ENCODE results near the gene BPHL.
"Not testable (repeated sequence)": the region's sequence is repeated elsewhere in the genome, so short reads cannot be mapped to it uniquely, and the experiment has no call there.

Gene BPHL

GRCh38 chr6:3124667-3125066 is 6.2 kb downstream of the BPHL start:
- DNase-seq: no peak

GRCh38 chr6:3125815-3126214 is 7.3 kb downstream of the BPHL start:
- DNase-seq: no peak

- DNase-seq: no peak
Observed at GRCh38 chr6:3128356-3129108, 10.0 kb downstream of the BPHL start.

- no peak for DNase-seq
Observed at GRCh38 chr6:3131695-3132094, 13.2 kb downstream of the BPHL start.

GRCh38 chr6:3133515-3133914 is 15.0 kb downstream of the BPHL start:
- no peak for DNase-seq

GRCh38 chr6:3135668-3136291 is 17.3 kb downstream of the BPHL start:
- DNase-seq: no peak

- no peak for DNase-seq
Observed at GRCh38 chr6:3136292-3137011, 17.9 kb downstream of the BPHL start.

GRCh38 chr6:3137057-3137777 is 18.7 kb downstream of the BPHL start:
- DNase-seq: no peak

GRCh38 chr6:3137873-3138272 is 19.4 kb downstream of the BPHL start:
- not testable (repeated sequence) for DNase-seq

GRCh38 chr6:3138341-3138740 is 19.8 kb downstream of the BPHL start:
- DNase-seq: no peak

GRCh38 chr6:3139090-3139903 is 20.8 kb downstream of the BPHL start:
- DNase-seq: no peak

- DNase-seq: no peak
Observed at GRCh38 chr6:3140201-3140600, 21.7 kb downstream of the BPHL start.

GRCh38 chr6:3142536-3142935 is 24.0 kb downstream of the BPHL start:
- no peak for DNase-seq

- DNase-seq: no peak
Observed at GRCh38 chr6:3143158-3143557, 24.6 kb downstream of the BPHL start.

- DNase-seq: no peak
Observed at GRCh38 chr6:3144571-3144970, 26.1 kb downstream of the BPHL start.

GRCh38 chr6:3147914-3148757 is 29.6 kb downstream of the BPHL start:
- DNase-seq: no peak

GRCh38 chr6:3151691-3152090 is 33.2 kb downstream of the BPHL start:
- DNase-seq: no peak

- DNase-seq: no peak
Observed at GRCh38 chr6:3152689-3153088, 34.2 kb downstream of the BPHL start.

- DNase-seq: not testable (repeated sequence)
Observed at GRCh38 chr6:3155416-3155815, 36.9 kb downstream of the BPHL start.

- DNase-seq: not testable (repeated sequence)
Observed at GRCh38 chr6:3156184-3157130, 37.9 kb downstream of the BPHL start.
